ENCODE measurements around the gene ASB6. TPM values are rescaled to one million over a fixed set of nuclear protein-coding genes. Genes with fewer than 3 reads are reported as not detected.
A peak's percentile ranks its signal among the peaks of the same experiment; 100 is the strongest.

Gene ASB6
- total RNA-seq, 1 donor = 21.0 TPM

DNA sequence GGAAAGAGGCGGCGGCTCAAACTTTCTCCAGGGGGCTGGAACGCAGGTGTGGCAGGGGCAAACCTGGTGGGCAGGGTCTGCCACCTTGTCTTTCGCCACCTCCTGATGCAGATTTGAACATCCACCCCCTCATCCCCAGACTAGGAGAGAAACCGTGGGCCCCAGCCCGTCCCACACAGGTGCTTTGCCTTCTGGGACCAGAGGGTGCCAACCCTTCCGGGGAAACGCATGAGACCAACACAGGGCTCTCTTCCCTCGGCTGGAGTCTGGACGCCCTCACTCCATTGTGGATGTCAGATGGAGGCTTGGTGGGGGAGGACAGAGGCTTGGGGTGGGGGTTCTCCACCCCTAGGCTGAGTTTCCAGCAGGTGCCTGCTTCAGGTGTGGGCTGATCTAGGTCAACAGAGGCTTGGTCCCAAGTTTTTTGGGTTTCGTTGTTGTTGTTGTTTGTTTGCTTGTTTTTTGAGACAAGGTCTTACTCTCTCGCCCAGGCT, 30.6 kb downstream of the ASB6 start:
- H3K79me2 ChIP-seq (ENCODE audit: insufficient read depth, low read length) = no peaks in the 10 kb centered on the region
- TF ChIP-seq, protein P1, sequence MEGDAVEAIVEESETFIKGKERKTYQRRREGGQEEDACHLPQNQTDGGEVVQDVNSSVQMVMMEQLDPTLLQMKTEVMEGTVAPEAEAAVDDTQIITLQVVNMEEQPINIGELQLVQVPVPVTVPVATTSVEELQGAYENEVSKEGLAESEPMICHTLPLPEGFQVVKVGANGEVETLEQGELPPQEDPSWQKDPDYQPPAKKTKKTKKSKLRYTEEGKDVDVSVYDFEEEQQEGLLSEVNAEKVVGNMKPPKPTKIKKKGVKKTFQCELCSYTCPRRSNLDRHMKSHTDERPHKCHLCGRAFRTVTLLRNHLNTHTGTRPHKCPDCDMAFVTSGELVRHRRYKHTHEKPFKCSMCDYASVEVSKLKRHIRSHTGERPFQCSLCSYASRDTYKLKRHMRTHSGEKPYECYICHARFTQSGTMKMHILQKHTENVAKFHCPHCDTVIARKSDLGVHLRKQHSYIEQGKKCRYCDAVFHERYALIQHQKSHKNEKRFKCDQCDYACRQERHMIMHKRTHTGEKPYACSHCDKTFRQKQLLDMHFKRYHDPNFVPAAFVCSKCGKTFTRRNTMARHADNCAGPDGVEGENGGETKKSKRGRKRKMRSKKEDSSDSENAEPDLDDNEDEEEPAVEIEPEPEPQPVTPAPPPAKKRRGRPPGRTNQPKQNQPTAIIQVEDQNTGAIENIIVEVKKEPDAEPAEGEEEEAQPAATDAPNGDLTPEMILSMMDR (IDR thresholded peaks at IDR 0.05; ENCODE audit: extremely low read depth, low read depth, low read length) = no peak
- H3K4me2 ChIP-seq (ENCODE audit: insufficient read depth, low read length) = peak overlapping the region; percentile 100
- no peak for DNase-seq (ENCODE audit: insufficient read length, low spot score, missing footprints)
- H3K27me3 ChIP-seq (ENCODE audit: insufficient read depth, low read length) = no peaks in the 10 kb centered on the region
- H4K20me1 ChIP-seq (ENCODE audit: insufficient read depth, low read length) = no peaks in the 10 kb centered on the region
- H3K9me3 ChIP-seq (ENCODE audit: low read depth, low read length) = no peaks in the 10 kb centered on the region
- H2AFZ ChIP-seq (ENCODE audit: low read length) = peak overlapping the region; percentile 91
- peak overlapping the region; percentile 82 for H3K4me3 ChIP-seq (ENCODE audit: insufficient read depth, low read length)
- H3K27ac ChIP-seq (ENCODE audit: low read depth, low read length) = no peak overlapping the region
- H3K4me1 ChIP-seq (ENCODE audit: insufficient read depth, low read length) = peaks cover 21% of the 10 kb centered on the region
- no peaks in the 10 kb centered on the region for H3K36me3 ChIP-seq (ENCODE audit: insufficient read depth, low read length)

- Histone ChIP-seq H3K4me3 (ENCODE audit: insufficient read depth, low read length) (peak overlapping the region; percentile 82), H3K27me3 (ENCODE audit: insufficient read depth, low read length) (no peaks in the 10 kb centered on the region), H3K4me1 (ENCODE audit: insufficient read depth, low read length) (peaks cover 21% of the 10 kb centered on the region), H2AFZ (ENCODE audit: low read length) (peak overlapping the region; percentile 91), H4K20me1 (ENCODE audit: insufficient read depth, low read length) (no peaks in the 10 kb centered on the region), H3K9me3 (ENCODE audit: low read depth, low read length) (no peaks in the 10 kb centered on the region), H3K27ac (ENCODE audit: low read depth, low read length) (peak overlapping the region; percentile 74), H3K36me3 (ENCODE audit: insufficient read depth, low read length) (no peaks in the 10 kb centered on the region), H3K79me2 (ENCODE audit: insufficient read depth, low read length) (no peaks in the 10 kb centered on the region), H3K4me2 (ENCODE audit: insufficient read depth, low read length) (peak overlapping the region; percentile 100)
- peak; percentile 99 for DNase-seq (ENCODE audit: insufficient read length, low spot score, missing footprints)
- TF ChIP-seq, protein P1 (IDR thresholded peaks at IDR 0.05; ENCODE audit: extremely low read depth, low read depth, low read length) = peak; percentile 64
Observed at GRCh38 chr9:129610473-129611306, 31.3 kb downstream of the ASB6 start.

DNA sequence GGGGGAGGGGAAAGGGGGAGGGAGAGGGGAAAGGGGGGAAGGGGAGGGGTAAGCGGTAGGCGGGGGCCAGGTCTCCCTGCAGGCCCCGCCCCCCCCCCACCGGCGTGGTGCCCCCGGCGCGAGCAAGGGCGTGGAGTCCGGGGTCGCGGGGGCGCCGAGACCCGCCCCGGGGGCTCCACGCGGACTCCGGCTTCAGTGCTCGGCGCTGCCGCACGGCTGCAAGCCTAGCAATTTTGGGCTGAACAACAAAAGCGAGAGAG, 31.8 kb downstream of the ASB6 start:
- H3K27ac ChIP-seq (ENCODE audit: low read depth, low read length) = peak overlapping the region; percentile 74

More for the DNA sequence above, 31.8 kb downstream of the ASB6 start:
- Histone ChIP-seq H3K9me3 (ENCODE audit: low read depth, low read length) (no peaks in the 10 kb centered on the region), H4K20me1 (ENCODE audit: insufficient read depth, low read length) (no peaks in the 10 kb centered on the region), H3K4me2 (ENCODE audit: insufficient read depth, low read length) (peak overlapping the region; percentile 100), H3K27me3 (ENCODE audit: insufficient read depth, low read length) (no peaks in the 10 kb centered on the region), H2AFZ (ENCODE audit: low read length) (no peak overlapping the region), H3K4me1 (ENCODE audit: insufficient read depth, low read length) (peaks cover 21% of the 10 kb centered on the region), H3K36me3 (ENCODE audit: insufficient read depth, low read length) (no peaks in the 10 kb centered on the region), H3K4me3 (ENCODE audit: insufficient read depth, low read length) (peak overlapping the region; percentile 82), H3K79me2 (ENCODE audit: insufficient read depth, low read length) (no peaks in the 10 kb centered on the region)
- no peak for DNase-seq (ENCODE audit: insufficient read length, low spot score, missing footprints)
- TF ChIP-seq, protein P1 (IDR thresholded peaks at IDR 0.05; ENCODE audit: extremely low read depth, low read depth, low read length) = no peak

Data from osteoblast (primary cell).